GM23338 (cell line): ENCODE measurements around the gene PTPRE.

ENCODE experiments used
- CREB1 ChIP-seq: fragments of 250-450 bp; sonication (Bioruptor Pico); IDR thresholded peaks from 2 replicates; pipeline ENCODE4 v1.5.0; 2020; ENCODE audit warnings: low read depth, mild to moderate bottlenecking, moderate library complexity
- CTCF ChIP-seq, 2 experiments: fragments of 200-600 bp in 1 of 2; sonication (generic) in 1 of 2; conservative IDR thresholded peaks; 2 replicates each; pipeline versions ENCODE4 v1.5.1 to v1.6.1; 2016 to 2017; ENCODE audit warnings: antibody characterized with exemption in 2 of 2, low read depth in 2 of 2, mild to moderate bottlenecking in 2 of 2, moderate library complexity in 1 of 2
- ETS1 ChIP-seq: IDR thresholded peaks from 2 replicates; pipeline ENCODE4 v1.6.1; 2016; ENCODE audit warnings: antibody characterized with exemption
- EZH2 ChIP-seq: fragments of 200-600 bp; sonication (generic); IDR thresholded peaks from one replicate; pipeline ENCODE4 v1.8.0; 2017; ENCODE audit warnings: antibody characterized with exemption, mild to moderate bottlenecking, low read depth; ENCODE audit not compliant: unreplicated experiment
- EZH2phosphoT487 ChIP-seq: fragments of 200-600 bp; sonication (generic); IDR thresholded peaks from one replicate; pipeline ENCODE4 v1.8.1; 2018; ENCODE audit warnings: antibody characterized with exemption; ENCODE audit not compliant: unreplicated experiment
- JUNB ChIP-seq: IDR thresholded peaks from one replicate; pipeline ENCODE4 v1.6.1; 2016; ENCODE audit warnings: antibody characterized with exemption; ENCODE audit not compliant: unreplicated experiment
- POLR2AphosphoS5 ChIP-seq: IDR thresholded peaks from 2 replicates; pipeline ENCODE4 v1.6.1; 2016; ENCODE audit warnings: antibody characterized with exemption, low read depth
- REST ChIP-seq: IDR thresholded peaks from one replicate; pipeline ENCODE4 v1.6.1; 2018; ENCODE audit warnings: antibody characterized with exemption; ENCODE audit not compliant: unreplicated experiment
- ZNF114 ChIP-seq: fragments of 250-450 bp; sonication (Bioruptor Pico); IDR thresholded peaks from 2 replicates; pipeline ENCODE4 v1.5.0; 2020; ENCODE audit warnings: mild to moderate bottlenecking, moderate library complexity

GRCh38 chr10:128110339-128110738 is 203.4 kb downstream of the PTPRE start:
- TF ChIP-seq CTCF (conservative IDR thresholded peaks at IDR 0.05; ENCODE audit: low read depth in 2 of 2), result no peak
- no peak for TF ChIP-seq REST
- TF ChIP-seq EZH2, result no peak
- TF ChIP-seq POLR2AphosphoS5, result no peak
- no peak for TF ChIP-seq EZH2phosphoT487
- no peak for TF ChIP-seq CREB1 (CRISPR knock-in tag)
- no peak for TF ChIP-seq JUNB
- no peak for TF ChIP-seq ZNF114 (CRISPR knock-in tag)
- no peak for TF ChIP-seq ETS1
